HG02763 (cell line): ENCODE data around the gene AKAP6.

Experiments
- ATAC-seq: cut with Tn5 transposase; IDR thresholded peaks from one replicate; pipeline ENCODE4 v1.9.1; 2021; ENCODE audit warnings: mild to moderate bottlenecking, moderate library complexity; ENCODE audit not compliant: unreplicated experiment

Gene AKAP6

GRCh38 chr14:32618991-32619390, 289.9 kb downstream of the AKAP6 start:
- no peak for ATAC-seq

- ATAC-seq = no peak
Observed at GRCh38 chr14:32620303-32620702, 291.2 kb downstream of the AKAP6 start.

GRCh38 chr14:32620724-32621123, 291.6 kb downstream of the AKAP6 start:
- ATAC-seq = no peak

GRCh38 chr14:32621585-32621984, 292.5 kb downstream of the AKAP6 start:
- ATAC-seq = no peak

GRCh38 chr14:32622742-32623141, 293.6 kb downstream of the AKAP6 start:
- ATAC-seq = no peak

GRCh38 chr14:32623300-32624093, 294.4 kb downstream of the AKAP6 start:
- no peak for ATAC-seq

- no peak for ATAC-seq
Observed at GRCh38 chr14:32625211-32625610, 296.1 kb downstream of the AKAP6 start.

GRCh38 chr14:32627545-32628298, 298.6 kb downstream of the AKAP6 start:
- no peak for ATAC-seq

- ATAC-seq = no peak
Observed at GRCh38 chr14:32629236-32629635, 300.1 kb downstream of the AKAP6 start.

GRCh38 chr14:32630701-32631100, 301.6 kb downstream of the AKAP6 start:
- no peak for ATAC-seq

- no peak for ATAC-seq
Observed at GRCh38 chr14:32633224-32633859, 304.2 kb downstream of the AKAP6 start.

GRCh38 chr14:32633930-32634329, 304.8 kb downstream of the AKAP6 start:
- ATAC-seq = no peak

GRCh38 chr14:32635061-32635719, 306.1 kb downstream of the AKAP6 start:
- ATAC-seq = no peak

- no peak for ATAC-seq
Observed at GRCh38 chr14:32637582-32637981, 308.5 kb downstream of the AKAP6 start.

- no peak for ATAC-seq
Observed at GRCh38 chr14:32639208-32639607, 310.1 kb downstream of the AKAP6 start.

GRCh38 chr14:32645551-32645950, 316.5 kb downstream of the AKAP6 start:
- no peak for ATAC-seq

GRCh38 chr14:32648434-32648833, 319.3 kb downstream of the AKAP6 start:
- no peak for ATAC-seq

GRCh38 chr14:32650030-32650429, 320.9 kb downstream of the AKAP6 start:
- no peak for ATAC-seq

GRCh38 chr14:32650665-32651064, 321.6 kb downstream of the AKAP6 start:
- no peak for ATAC-seq

GRCh38 chr14:32654106-32654505, 325.0 kb downstream of the AKAP6 start:
- no peak for ATAC-seq

GRCh38 chr14:32656601-32657000, 327.5 kb downstream of the AKAP6 start:
- no peak for ATAC-seq
